ENCODE results near the gene PRH2.

The PRH2 gene

DNA sequence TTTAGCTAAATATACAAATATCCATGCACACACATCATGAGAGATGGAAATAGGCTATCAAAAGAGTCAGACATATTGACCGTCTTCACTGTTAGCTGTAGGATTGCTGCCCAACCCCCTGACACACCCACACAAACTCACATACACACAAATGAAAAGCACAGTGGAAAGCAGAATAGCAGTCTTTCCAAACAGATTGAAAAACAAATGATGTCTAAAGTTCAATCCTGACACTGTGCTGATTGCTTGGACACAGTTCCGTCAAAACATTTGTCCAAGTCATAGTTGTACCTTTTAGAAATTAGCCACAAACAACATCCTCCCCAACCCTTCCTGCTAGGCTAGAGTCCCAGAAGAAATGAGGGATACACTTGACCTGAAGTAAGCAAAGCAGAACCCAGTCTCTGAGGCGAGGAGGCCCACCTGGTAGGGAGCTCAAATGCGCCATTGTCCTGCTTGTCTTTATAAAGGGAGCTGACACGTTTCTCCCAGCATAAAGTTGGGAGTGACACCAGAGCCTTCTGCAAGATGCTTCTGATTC is at the start of gene PRH2:
TSS of gene PRH2 (plus strand) at position 491 of the 541 bp plus-strand sequence. CDS start at position 529, 38 bp downstream.
- Histone ChIP-seq H3K27me3 (ENCODE audit: control insufficient read depth, insufficient read depth, low read length) (no peaks in the 10 kb centered on the region), H3K9me3 (ENCODE audit: control insufficient read depth, insufficient read depth, low read depth, low read length) (no peaks in the 10 kb centered on the region), H3K27ac (ENCODE audit: low read depth, low read length) (no peak within 1 kb of the TSS)

DNA sequence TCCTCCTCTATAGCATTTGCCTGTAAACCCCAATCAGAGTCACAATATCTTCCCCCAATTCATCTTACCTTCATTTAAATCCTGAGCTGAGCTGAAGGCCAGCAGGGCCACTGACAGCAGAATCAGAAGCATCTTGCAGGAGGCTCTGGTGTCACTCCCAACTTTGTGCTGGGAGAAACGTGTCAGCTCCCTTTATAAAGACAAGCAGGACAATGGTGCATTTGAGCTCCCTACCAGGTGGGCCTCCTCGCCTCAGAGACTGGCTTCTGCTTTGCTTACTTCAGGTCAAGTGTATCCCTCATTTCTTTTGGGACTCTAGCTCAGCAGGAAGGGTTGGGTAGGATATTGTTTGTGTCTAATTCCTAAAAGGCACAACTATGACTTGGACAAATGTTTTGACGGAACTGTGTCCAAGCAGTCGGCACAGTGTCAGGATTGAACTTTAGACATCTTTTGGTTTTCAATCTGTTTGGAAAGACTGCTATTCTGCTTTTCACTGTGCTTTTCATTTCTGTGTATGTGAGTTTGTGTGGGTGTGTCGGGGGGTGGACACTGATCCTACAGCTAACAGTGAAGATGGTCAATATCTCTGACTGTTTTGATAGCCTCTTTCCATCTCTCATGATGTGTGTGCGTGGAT is 44.8 kb upstream of the PRH2 start, which contains the start of gene PRH1:
TSS of gene PRH1 (minus strand) at position 170 of the 640 bp plus-strand sequence. CDS start at position 132, 38 bp downstream.
- H3K9me3 ChIP-seq (ENCODE audit: control insufficient read depth, insufficient read depth, low read depth, low read length) = no peaks in the 10 kb centered on the region
- no peaks in the 10 kb centered on the region for H3K27me3 ChIP-seq (ENCODE audit: control insufficient read depth, insufficient read depth, low read length)
- no peak within 1 kb of the TSS for H3K9ac ChIP-seq (ENCODE audit: low read length)
- H3K36me3 ChIP-seq (ENCODE audit: control insufficient read depth, insufficient read depth, low read length) = peaks cover 4% of the 10 kb centered on the region; the same call in 1 of the 2 replicates
- no peak within 1 kb of the TSS for H3K4me3 ChIP-seq (ENCODE audit: low read depth, low read length)
- no peaks in the 10 kb centered on the region for H3K4me1 ChIP-seq (ENCODE audit: control insufficient read depth, insufficient read depth, low read length)
- no peak within 1 kb of the TSS for H3K27ac ChIP-seq (ENCODE audit: low read depth, low read length)

More for the DNA sequence above, at the start of gene PRH2:
- H3K36me3 ChIP-seq (ENCODE audit: control insufficient read depth, insufficient read depth, low read length) = no peaks in the 10 kb centered on the region
- H3K4me3 ChIP-seq (ENCODE audit: low read depth, low read length) = no peak within 1 kb of the TSS
- H3K4me1 ChIP-seq (ENCODE audit: control insufficient read depth, insufficient read depth, low read length) = no peaks in the 10 kb centered on the region
- H3K9ac ChIP-seq (ENCODE audit: low read length) = no peak within 1 kb of the TSS

DNA sequence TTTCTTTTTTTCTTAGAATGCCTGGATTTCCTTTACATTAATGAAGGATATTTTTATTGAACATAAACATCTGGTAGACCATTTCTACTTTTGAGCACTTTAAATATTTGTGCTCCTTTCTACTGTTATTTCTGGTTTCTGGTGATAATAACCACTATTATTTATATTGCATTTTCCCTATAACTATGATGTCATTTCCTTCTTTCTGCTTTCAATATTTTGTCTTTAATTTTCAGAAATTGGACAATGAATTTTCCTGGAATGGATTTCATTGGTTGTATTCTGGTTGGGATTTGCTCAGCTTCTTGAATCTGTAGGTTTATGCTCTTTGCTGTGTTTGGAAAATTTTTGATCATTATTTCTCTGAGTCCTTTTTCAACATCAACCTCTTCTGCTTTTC is 39.8 kb upstream of the PRH2 start:
- H3K36me3 ChIP-seq (ENCODE audit: control insufficient read depth, insufficient read depth, low read length) = no peaks in the 10 kb centered on the region
- no peaks in the 10 kb centered on the region; the same call in 1 of the 2 replicates for H3K4me1 ChIP-seq (ENCODE audit: control insufficient read depth, insufficient read depth, low read length)
- H3K27me3 ChIP-seq (ENCODE audit: control insufficient read depth, insufficient read depth, low read length) = no peaks in the 10 kb centered on the region
- H3K9me3 ChIP-seq (ENCODE audit: control insufficient read depth, insufficient read depth, low read depth, low read length) = no peaks in the 10 kb centered on the region
- H3K4me3 ChIP-seq (ENCODE audit: low read depth, low read length) = no peak overlapping the region
- no peak overlapping the region for H3K27ac ChIP-seq (ENCODE audit: low read depth, low read length)
- no peak overlapping the region for H3K9ac ChIP-seq (ENCODE audit: low read length)

DNA sequence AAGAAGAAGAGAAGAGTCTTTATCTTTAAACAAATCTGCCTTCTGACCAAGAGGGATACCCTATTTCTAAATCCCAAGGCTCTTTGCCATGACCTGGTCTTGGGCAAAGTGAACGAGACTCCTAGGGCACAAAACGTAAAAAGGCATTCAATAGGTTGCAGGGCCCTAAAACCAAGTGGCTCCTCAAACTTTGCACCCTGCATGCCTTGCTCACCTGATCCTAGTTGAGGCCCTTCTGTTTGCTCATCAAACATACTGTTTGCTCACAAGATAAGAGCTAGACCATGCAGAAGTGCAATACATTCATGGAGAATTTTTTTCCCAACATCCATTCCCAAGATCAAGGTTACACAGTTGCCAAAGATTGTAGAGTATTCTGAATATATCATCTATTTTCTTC is 37.1 kb upstream of the PRH2 start:
- Histone ChIP-seq H3K4me1 (ENCODE audit: control insufficient read depth, insufficient read depth, low read length) (no peaks in the 10 kb centered on the region; the same call in 1 of the 2 replicates), H3K27ac (ENCODE audit: low read depth, low read length) (no peak overlapping the region), H3K4me3 (ENCODE audit: low read depth, low read length) (no peak overlapping the region), H3K36me3 (ENCODE audit: control insufficient read depth, insufficient read depth, low read length) (no peaks in the 10 kb centered on the region), H3K27me3 (ENCODE audit: control insufficient read depth, insufficient read depth, low read length) (no peaks in the 10 kb centered on the region), H3K9me3 (ENCODE audit: control insufficient read depth, insufficient read depth, low read depth, low read length) (no peaks in the 10 kb centered on the region), H3K9ac (ENCODE audit: low read length) (no peak overlapping the region)

DNA sequence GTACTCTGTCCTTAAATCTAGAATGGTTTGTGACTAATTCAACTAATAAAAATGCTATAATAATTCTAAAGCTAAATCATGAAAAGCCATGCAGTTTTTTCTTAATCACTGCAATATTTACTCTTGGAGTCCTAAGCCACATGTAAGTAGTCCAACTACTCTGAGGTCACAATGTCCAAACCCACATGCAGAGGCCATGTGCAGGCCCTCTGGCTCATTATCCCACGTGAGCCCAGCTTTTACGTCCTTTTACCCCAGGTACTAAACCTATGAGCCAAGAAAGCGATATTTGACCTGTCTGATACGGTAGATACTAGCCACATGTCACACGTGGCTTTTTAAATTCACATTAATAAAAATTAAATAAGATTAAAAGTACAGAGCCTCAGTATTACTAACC is 32.2 kb upstream of the PRH2 start:
- H3K9ac ChIP-seq (ENCODE audit: low read length) = no peak overlapping the region
- H3K9me3 ChIP-seq (ENCODE audit: control insufficient read depth, insufficient read depth, low read depth, low read length) = no peaks in the 10 kb centered on the region
- no peak overlapping the region for H3K27ac ChIP-seq (ENCODE audit: low read depth, low read length)
- H3K4me3 ChIP-seq (ENCODE audit: low read depth, low read length) = no peak overlapping the region
- no peaks in the 10 kb centered on the region for H3K36me3 ChIP-seq (ENCODE audit: control insufficient read depth, insufficient read depth, low read length)
- no peaks in the 10 kb centered on the region for H3K4me1 ChIP-seq (ENCODE audit: control insufficient read depth, insufficient read depth, low read length)
- no peaks in the 10 kb centered on the region for H3K27me3 ChIP-seq (ENCODE audit: control insufficient read depth, insufficient read depth, low read length)

DNA sequence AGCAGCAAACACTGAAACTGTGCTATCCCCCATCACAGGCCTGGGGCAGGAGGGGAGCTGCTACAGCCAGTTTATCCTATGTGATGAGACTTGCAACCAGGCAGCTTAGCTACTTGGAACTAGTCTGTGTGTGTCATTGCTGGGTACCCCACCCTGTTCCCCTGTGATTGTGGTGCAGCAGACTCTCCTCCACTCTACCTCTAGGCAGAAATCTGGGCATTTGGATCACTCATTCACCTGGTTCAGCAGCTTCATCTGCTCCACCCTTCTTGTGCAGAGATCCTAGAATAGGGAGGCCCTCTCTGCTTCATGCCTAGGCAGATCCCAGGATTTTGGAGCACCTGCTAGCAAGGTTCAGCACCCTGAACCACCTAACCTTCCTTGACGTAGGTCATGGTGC is 28.5 kb upstream of the PRH2 start:
- Histone ChIP-seq H3K27ac (ENCODE audit: low read depth, low read length) (no peak overlapping the region), H3K4me1 (ENCODE audit: control insufficient read depth, insufficient read depth, low read length) (no peaks in the 10 kb centered on the region), H3K4me3 (ENCODE audit: low read depth, low read length) (no peak overlapping the region), H3K36me3 (ENCODE audit: control insufficient read depth, insufficient read depth, low read length) (no peaks in the 10 kb centered on the region), H3K9ac (ENCODE audit: low read length) (no peak overlapping the region), H3K27me3 (ENCODE audit: control insufficient read depth, insufficient read depth, low read length) (no peaks in the 10 kb centered on the region), H3K9me3 (ENCODE audit: control insufficient read depth, insufficient read depth, low read depth, low read length) (peaks cover 13% of the 10 kb centered on the region)

DNA sequence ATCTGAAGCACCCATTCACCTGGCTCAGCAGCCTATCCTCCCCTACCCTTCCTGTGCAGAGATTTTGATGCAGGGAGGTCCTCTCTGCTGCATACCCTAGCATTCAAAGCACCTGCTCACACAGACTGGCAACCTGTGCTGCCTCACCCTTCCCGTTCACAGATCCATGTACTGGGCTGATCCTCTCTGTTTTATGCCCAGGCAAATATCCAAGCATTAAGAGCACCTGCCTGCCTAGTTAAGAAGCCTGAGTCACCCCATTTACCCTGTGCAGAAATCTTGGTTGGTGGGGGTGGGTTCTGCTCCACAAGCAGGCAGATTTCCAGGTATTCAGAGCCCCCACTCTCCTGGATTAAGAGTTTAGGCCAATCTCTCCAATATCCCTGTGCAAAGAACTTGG is 28.1 kb upstream of the PRH2 start:
- Histone ChIP-seq H3K4me1 (ENCODE audit: control insufficient read depth, insufficient read depth, low read length) (no peaks in the 10 kb centered on the region), H3K4me3 (ENCODE audit: low read depth, low read length) (no peak overlapping the region), H3K27ac (ENCODE audit: low read depth, low read length) (no peak overlapping the region), H3K9ac (ENCODE audit: low read length) (no peak overlapping the region), H3K27me3 (ENCODE audit: control insufficient read depth, insufficient read depth, low read length) (no peaks in the 10 kb centered on the region), H3K9me3 (ENCODE audit: control insufficient read depth, insufficient read depth, low read depth, low read length) (peaks cover 13% of the 10 kb centered on the region), H3K36me3 (ENCODE audit: control insufficient read depth, insufficient read depth, low read length) (no peaks in the 10 kb centered on the region)

DNA sequence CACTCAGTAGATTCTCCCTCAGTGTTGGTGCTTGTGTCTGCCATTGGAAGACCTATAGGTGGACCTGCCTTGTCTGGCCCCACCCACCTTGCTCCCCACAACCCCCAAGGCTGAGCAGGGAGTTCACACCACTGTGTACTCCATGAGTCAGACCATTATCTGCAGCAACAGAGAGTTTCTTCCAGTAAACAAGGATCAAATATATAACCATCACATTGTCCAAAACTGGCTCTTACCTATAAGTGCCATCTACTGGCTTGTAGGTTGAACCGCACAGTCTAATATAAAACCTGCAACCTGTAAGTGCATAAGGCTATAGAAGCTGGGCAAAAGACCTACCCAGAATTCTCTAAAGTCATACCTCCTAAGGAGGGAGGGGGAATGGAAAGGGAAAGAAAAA is 27.6 kb upstream of the PRH2 start:
- Histone ChIP-seq H3K27me3 (ENCODE audit: control insufficient read depth, insufficient read depth, low read length) (no peaks in the 10 kb centered on the region), H3K36me3 (ENCODE audit: control insufficient read depth, insufficient read depth, low read length) (no peaks in the 10 kb centered on the region), H3K27ac (ENCODE audit: low read depth, low read length) (no peak overlapping the region), H3K4me1 (ENCODE audit: control insufficient read depth, insufficient read depth, low read length) (no peaks in the 10 kb centered on the region), H3K9ac (ENCODE audit: low read length) (no peak overlapping the region), H3K9me3 (ENCODE audit: control insufficient read depth, insufficient read depth, low read depth, low read length) (peaks cover 13% of the 10 kb centered on the region), H3K4me3 (ENCODE audit: low read depth, low read length) (no peak overlapping the region)

DNA sequence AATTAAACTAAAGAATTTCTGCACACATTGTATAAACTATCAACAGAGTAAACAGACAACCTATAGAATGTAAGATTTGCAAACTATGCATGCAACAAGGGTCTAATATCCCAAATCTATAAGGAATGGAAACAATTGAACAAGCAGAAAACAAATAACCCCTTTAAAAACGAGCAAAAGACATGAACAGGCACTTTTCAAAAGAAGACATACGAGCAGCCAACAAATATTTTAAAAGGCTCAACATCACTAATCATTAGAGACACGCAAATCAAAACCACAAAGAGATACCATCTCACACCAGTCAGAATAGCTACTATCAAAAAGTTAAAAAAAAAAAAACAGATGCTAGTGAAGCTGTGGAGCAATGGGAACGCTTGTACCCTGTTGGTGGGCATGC is 24.4 kb upstream of the PRH2 start:
- H3K4me1 ChIP-seq (ENCODE audit: control insufficient read depth, insufficient read depth, low read length) = no peaks in the 10 kb centered on the region
- H3K4me3 ChIP-seq (ENCODE audit: low read depth, low read length) = no peak overlapping the region
- H3K9ac ChIP-seq (ENCODE audit: low read length) = no peak overlapping the region
- no peak overlapping the region for H3K27ac ChIP-seq (ENCODE audit: low read depth, low read length)
- H3K36me3 ChIP-seq (ENCODE audit: control insufficient read depth, insufficient read depth, low read length) = no peaks in the 10 kb centered on the region
- no peaks in the 10 kb centered on the region for H3K27me3 ChIP-seq (ENCODE audit: control insufficient read depth, insufficient read depth, low read length)
- peaks cover 13% of the 10 kb centered on the region for H3K9me3 ChIP-seq (ENCODE audit: control insufficient read depth, insufficient read depth, low read depth, low read length)

DNA sequence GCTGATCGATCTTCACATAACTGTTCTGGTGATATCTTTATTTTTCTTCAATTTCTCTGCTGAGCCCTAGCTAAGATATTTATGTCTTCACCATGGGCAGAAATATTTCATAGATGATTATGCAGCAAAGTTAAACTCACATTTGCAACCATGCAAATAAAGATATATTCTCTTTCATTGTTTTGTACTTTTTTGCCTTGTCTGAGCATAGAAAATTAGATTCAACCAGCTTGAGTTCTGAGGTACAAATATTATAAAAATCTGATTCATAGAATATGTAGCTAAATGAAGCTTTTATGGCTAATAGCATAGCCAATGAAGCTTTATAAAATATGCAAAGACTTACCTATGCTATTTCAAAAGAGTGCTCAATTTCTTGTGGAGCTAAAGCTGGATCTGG is 19.6 kb upstream of the PRH2 start, which contains the start of gene TAS2R13:
TSS of gene TAS2R13 (minus strand) at position 101 of the 400 bp plus-strand sequence. CDS start 264 bp downstream, outside the sequence.
- H3K27me3 ChIP-seq (ENCODE audit: control insufficient read depth, insufficient read depth, low read length) = no peaks in the 10 kb centered on the region
- peaks cover 9% of the 10 kb centered on the region for H3K9me3 ChIP-seq (ENCODE audit: control insufficient read depth, insufficient read depth, low read depth, low read length)
- H3K36me3 ChIP-seq (ENCODE audit: control insufficient read depth, insufficient read depth, low read length) = no peaks in the 10 kb centered on the region
- H3K4me3 ChIP-seq (ENCODE audit: low read depth, low read length) = no peak within 1 kb of the TSS
- H3K27ac ChIP-seq (ENCODE audit: low read depth, low read length) = no peak within 1 kb of the TSS
- no peak within 1 kb of the TSS for H3K9ac ChIP-seq (ENCODE audit: low read length)
- H3K4me1 ChIP-seq (ENCODE audit: control insufficient read depth, insufficient read depth, low read length) = no peaks in the 10 kb centered on the region

DNA sequence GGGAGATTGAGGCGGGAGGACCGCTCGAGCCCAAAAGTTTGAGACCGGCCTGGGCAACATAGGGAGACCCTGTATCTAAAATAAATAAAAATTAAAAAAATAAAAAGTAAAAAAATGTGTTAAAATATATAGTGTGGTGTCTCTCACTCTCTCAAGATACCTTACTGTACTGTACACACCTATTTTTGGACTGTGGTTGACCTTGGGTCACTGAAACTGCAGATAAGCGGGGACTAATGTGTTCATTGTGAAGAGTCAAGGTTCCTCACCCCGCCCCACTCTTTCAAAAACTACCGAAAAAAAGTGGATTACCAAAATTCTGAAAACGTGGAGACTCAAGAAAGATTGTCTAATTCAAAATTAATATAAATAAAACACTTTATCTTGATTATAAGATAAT is 18.7 kb upstream of the PRH2 start:
- peaks cover under 1% of the 10 kb centered on the region; the same call in 1 of the 2 replicates for H3K9me3 ChIP-seq (ENCODE audit: control insufficient read depth, insufficient read depth, low read depth, low read length)
- no peak overlapping the region for H3K4me3 ChIP-seq (ENCODE audit: low read depth, low read length)
- no peaks in the 10 kb centered on the region for H3K4me1 ChIP-seq (ENCODE audit: control insufficient read depth, insufficient read depth, low read length)
- no peak overlapping the region for H3K27ac ChIP-seq (ENCODE audit: low read depth, low read length)
- no peaks in the 10 kb centered on the region for H3K27me3 ChIP-seq (ENCODE audit: control insufficient read depth, insufficient read depth, low read length)
- no peaks in the 10 kb centered on the region for H3K36me3 ChIP-seq (ENCODE audit: control insufficient read depth, insufficient read depth, low read length)
- no peak overlapping the region for H3K9ac ChIP-seq (ENCODE audit: low read length)

All from HUES6 (cell line).